ENCODE data around the gene APBB1IP.

DNA sequence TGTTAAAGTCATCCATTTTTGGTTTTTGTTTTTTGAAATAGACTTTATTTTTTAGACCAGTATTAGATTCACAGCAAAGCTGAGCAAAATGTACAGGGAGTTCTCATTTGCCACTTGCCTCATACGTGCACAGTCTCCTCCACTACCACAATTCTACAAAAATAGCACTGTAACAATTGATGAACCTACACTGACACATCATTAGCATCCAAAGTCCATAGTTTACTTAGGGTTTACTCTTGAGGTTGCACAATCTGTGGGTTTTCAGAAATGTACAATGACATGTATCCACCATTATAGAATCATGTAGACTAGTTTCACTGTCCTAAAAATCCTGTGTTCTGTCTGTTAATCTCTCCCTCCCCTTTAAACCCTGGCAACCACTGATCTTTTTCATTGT lies 133.5 kb downstream of the APBB1IP start:
- TF ChIP-seq, protein P1, sequence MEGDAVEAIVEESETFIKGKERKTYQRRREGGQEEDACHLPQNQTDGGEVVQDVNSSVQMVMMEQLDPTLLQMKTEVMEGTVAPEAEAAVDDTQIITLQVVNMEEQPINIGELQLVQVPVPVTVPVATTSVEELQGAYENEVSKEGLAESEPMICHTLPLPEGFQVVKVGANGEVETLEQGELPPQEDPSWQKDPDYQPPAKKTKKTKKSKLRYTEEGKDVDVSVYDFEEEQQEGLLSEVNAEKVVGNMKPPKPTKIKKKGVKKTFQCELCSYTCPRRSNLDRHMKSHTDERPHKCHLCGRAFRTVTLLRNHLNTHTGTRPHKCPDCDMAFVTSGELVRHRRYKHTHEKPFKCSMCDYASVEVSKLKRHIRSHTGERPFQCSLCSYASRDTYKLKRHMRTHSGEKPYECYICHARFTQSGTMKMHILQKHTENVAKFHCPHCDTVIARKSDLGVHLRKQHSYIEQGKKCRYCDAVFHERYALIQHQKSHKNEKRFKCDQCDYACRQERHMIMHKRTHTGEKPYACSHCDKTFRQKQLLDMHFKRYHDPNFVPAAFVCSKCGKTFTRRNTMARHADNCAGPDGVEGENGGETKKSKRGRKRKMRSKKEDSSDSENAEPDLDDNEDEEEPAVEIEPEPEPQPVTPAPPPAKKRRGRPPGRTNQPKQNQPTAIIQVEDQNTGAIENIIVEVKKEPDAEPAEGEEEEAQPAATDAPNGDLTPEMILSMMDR (IDR thresholded peaks at IDR 0.05): no peak
- TF ChIP-seq EZH2 (IDR thresholded peaks at IDR 0.05; ENCODE audit: borderline replicate concordance, insufficient read depth, low read depth, low read length, poor library complexity, severe bottlenecking): no peak

Data from B cell (primary cell).